MM.1S (cell line): ENCODE results near the gene OSMR.

ENCODE experiments used
- DNase-seq: peaks from one replicate; pipeline ENCODE4 v3.0.0-alpha.2; 2015
- H2AFZ ChIP-seq: fragments of 300-600 bp; sonication (generic); 2 replicates; pipeline ENCODE4 v1.6.0; 2016; ENCODE audit warnings: antibody characterized with exemption, low read length
- H3F3A ChIP-seq: fragments of 300-600 bp; sonication (generic); 2 replicates; pipeline ENCODE4 v1.6.1; 2016; ENCODE audit warnings: mild to moderate bottlenecking, antibody characterized with exemption, low read length, moderate library complexity, mixed read lengths; ENCODE audit not compliant: insufficient read depth
- H3K27ac ChIP-seq: fragments of 300-600 bp; sonication (generic); 2 replicates; pipeline ENCODE4 v1.5.1; 2016; ENCODE audit warnings: mild to moderate bottlenecking, low read length
- H3K27me3 ChIP-seq: fragments of 300-600 bp; sonication (generic); replicated peaks from 2 replicates; pipeline ENCODE4 v1.6.0; 2016; ENCODE audit warnings: low read length; ENCODE audit not compliant: insufficient read depth
- H3K36me3 ChIP-seq: fragments of 300-600 bp; sonication (generic); replicated peaks from 2 replicates; pipeline ENCODE4 v1.6.1; 2016; ENCODE audit warnings: mild to moderate bottlenecking, low read length, mixed read lengths; ENCODE audit not compliant: insufficient read depth
- H3K4me1 ChIP-seq: fragments of 300-600 bp; sonication (generic); 2 replicates; pipeline ENCODE4 v1.6.1; 2016; ENCODE audit warnings: low read length, mixed read lengths
- H3K4me2 ChIP-seq: fragments of 300-600 bp; sonication (generic); 2 replicates; pipeline ENCODE4 v1.6.0; 2016; ENCODE audit warnings: low read depth, low read length
- H3K4me3 ChIP-seq: fragments of 300-600 bp; sonication (generic); 2 replicates; pipeline ENCODE4 v1.5.1; 2016; ENCODE audit warnings: low read length, mixed read lengths
- H3K79me2 ChIP-seq: fragments of 300-600 bp; sonication (generic); 2 replicates; pipeline ENCODE4 v1.6.1; 2016; ENCODE audit warnings: mixed run types, low read length, mixed read lengths
- H3K9ac ChIP-seq: fragments of 300-600 bp; sonication (generic); 2 replicates; pipeline ENCODE4 v1.6.1; 2016; ENCODE audit warnings: low read length, mixed read lengths
- H3K9me2 ChIP-seq: fragments of 300-600 bp; sonication (generic); replicated peaks from 2 replicates; pipeline ENCODE4 v1.6.1; 2016; ENCODE audit warnings: mild to moderate bottlenecking, low read length, mixed read lengths; ENCODE audit not compliant: insufficient read depth
- H3K9me3 ChIP-seq: fragments of 300-600 bp; sonication (generic); replicated peaks from 2 replicates; pipeline ENCODE4 v1.6.1; 2016; ENCODE audit warnings: mild to moderate bottlenecking, low read length, mixed read lengths; ENCODE audit not compliant: insufficient read depth
- H4K20me1 ChIP-seq: fragments of 300-600 bp; sonication (generic); 2 replicates; pipeline ENCODE4 v1.6.1; 2016; ENCODE audit warnings: mild to moderate bottlenecking, low read length, moderate library complexity, mixed read lengths; ENCODE audit not compliant: insufficient read depth
- CTCF ChIP-seq: fragments of 300-600 bp; sonication (generic); IDR thresholded peaks from 2 replicates; pipeline ENCODE4 v1.5.1; 2016; ENCODE audit warnings: antibody characterized with exemption, low read length, mixed read lengths
- EZH2 ChIP-seq: fragments of 300-600 bp; sonication (generic); optimal IDR thresholded peaks from 2 replicates; pipeline ENCODE3; 2017; ENCODE audit warnings: low read depth, mild to moderate bottlenecking, antibody characterized with exemption, low read length, mixed read lengths
- EZH2phosphoT487 ChIP-seq: fragments of 300-600 bp; sonication (generic); IDR thresholded peaks from 2 replicates; pipeline ENCODE4 v1.6.1; 2018; ENCODE audit warnings: antibody characterized with exemption, low read length

OSMR gene

GRCh38 chr5:38831909-38832308 lies 13.9 kb upstream of the OSMR start:
- Histone ChIP-seq H3K4me2 (no peak overlapping the region), H4K20me1 (no peaks in the 10 kb centered on the region), H3K9ac (no peak overlapping the region), H3K4me3 (no peak overlapping the region), H3K9me3 (no peaks in the 10 kb centered on the region), H3K36me3 (no peaks in the 10 kb centered on the region), H3F3A (no peaks in the 10 kb centered on the region), H3K27ac (no peak overlapping the region), H3K79me2 (no peaks in the 10 kb centered on the region), H3K9me2 (no peaks in the 10 kb centered on the region), H3K27me3 (no peaks in the 10 kb centered on the region), H2AFZ (no peak overlapping the region), H3K4me1 (no peaks in the 10 kb centered on the region)
- DNase-seq: peak; percentile 29
- TF ChIP-seq CTCF (peak; percentile 37), EZH2phosphoT487 (no peak)

- Histone ChIP-seq H3K79me2 (no peaks in the 10 kb centered on the region), H3K9me3 (no peaks in the 10 kb centered on the region), H3K27me3 (no peaks in the 10 kb centered on the region), H3K27ac (no peak overlapping the region), H3K4me2 (no peak overlapping the region), H3K9me2 (no peaks in the 10 kb centered on the region), H2AFZ (no peak overlapping the region), H3F3A (no peaks in the 10 kb centered on the region), H3K9ac (no peak overlapping the region), H3K4me1 (no peaks in the 10 kb centered on the region), H3K4me3 (no peak overlapping the region), H4K20me1 (no peaks in the 10 kb centered on the region), H3K36me3 (no peaks in the 10 kb centered on the region)
- no peak for DNase-seq
- TF ChIP-seq EZH2: no peak
- no peak for TF ChIP-seq EZH2phosphoT487
- no peak for TF ChIP-seq CTCF
Measured at GRCh38 chr5:38832810-38833209, 13.0 kb upstream of the OSMR start.

GRCh38 chr5:38835887-38836286 lies 9.9 kb upstream of the OSMR start:
- no peaks in the 10 kb centered on the region for H3K27me3 ChIP-seq
- no peak overlapping the region for H2AFZ ChIP-seq
- H3K4me3 ChIP-seq: no peak overlapping the region

More at GRCh38 chr5:38835887-38836286, 9.9 kb upstream of the OSMR start:
- Histone ChIP-seq H3F3A (no peaks in the 10 kb centered on the region), H3K9ac (no peak overlapping the region), H3K27ac (no peak overlapping the region), H3K9me2 (no peaks in the 10 kb centered on the region), H4K20me1 (no peaks in the 10 kb centered on the region), H3K79me2 (no peaks in the 10 kb centered on the region), H3K9me3 (no peaks in the 10 kb centered on the region), H3K4me1 (no peaks in the 10 kb centered on the region), H3K36me3 (no peaks in the 10 kb centered on the region), H3K4me2 (no peak overlapping the region)
- no peak for DNase-seq
- TF ChIP-seq EZH2phosphoT487 (no peak), EZH2 (no peak), CTCF (no peak)
